ENCODE results near the gene GSTO2.
"Not testable (repeated sequence)": the region's sequence is repeated elsewhere in the genome, so short reads cannot be mapped to it uniquely, and the experiment has no call there.

The GSTO2 gene

DNA sequence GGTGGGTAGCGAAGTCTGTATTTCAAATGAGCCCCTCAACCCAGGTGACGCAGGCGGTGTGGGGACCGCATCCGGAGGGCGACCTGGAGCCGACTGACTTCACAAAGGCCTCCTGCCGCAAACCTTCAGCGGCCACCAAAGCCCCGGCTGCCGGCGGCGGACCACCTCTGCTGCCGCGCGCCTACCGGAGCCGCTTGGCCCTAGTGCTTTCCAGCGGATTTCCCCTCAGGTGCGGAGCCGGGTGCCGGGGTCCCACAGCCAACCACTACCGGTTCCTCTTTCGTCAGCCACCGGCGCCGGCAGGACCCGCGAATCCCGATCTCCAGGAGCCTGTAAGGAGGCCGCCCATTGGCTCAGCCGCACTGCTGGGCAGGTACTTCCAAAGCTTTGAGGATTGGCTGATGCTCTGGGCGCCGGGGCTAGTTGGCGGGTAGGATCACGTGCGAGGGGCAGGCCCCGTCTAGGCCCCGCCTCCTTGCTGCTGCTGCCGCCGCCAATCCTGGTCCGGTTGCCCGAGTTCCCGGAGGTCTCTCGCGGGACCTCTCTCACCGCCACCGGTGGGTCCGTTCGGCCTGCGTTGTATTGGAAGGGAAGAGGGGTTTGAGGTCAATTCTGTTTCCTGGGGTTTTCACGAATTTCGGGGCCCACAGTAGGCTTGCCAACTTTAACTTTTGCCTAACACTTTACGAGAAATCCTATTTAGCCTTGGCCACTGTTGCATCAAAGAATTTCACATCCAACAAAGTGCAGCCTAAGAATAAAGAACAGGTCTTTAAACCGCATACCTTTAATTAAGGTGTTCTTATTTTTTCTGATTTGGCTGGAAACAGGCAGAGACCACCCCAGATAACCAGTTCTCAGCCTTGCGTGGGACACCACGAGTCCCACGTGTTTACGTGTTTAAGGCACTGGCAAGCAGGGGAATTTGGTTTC is at the start of gene GSTO2:
TSS of gene GSTO2 (plus strand) at position 472 of the 933 bp plus-strand sequence. CDS start 5,732 bp downstream, outside the sequence.
- DNase-seq: peak; percentile 97

DNA sequence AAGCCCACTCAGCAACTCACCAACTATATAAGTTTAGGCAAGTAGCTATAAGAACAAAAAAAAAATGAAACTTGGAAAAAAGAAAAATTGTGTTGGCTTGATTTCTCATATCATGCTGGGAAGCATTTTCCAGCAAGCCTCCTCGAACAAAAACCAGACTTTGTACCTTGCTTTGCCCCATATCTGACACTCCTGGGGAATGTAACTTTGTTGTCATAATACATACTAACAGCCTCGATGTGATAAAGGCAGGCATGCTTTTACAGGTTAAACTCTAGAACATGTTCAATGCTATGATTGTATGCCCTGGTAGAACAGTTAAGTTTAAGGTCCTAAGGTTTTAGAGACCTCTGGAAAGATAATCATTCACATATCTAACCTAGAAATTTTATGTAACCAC is 48.5 kb upstream of the GSTO2 start:
- no peak for DNase-seq

DNA sequence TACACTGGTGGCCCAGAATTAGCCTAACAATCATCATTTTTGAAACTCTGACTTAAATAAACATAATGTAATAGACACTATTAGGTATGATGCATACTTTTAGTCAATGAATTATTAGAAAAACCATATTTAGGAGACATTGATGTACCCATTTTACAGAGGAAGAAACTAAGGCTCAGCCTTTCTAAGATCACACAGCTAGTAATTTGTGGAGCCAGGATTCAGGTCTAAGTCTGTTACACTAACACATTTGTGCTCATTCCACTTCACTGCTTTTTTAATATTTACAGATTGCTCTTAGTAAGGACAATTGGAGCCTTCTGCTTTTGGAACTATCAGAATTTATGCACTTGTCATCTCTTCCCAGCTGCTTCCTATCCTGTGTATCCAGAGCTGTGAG is 45.7 kb upstream of the GSTO2 start:
- DNase-seq: no peak

DNA sequence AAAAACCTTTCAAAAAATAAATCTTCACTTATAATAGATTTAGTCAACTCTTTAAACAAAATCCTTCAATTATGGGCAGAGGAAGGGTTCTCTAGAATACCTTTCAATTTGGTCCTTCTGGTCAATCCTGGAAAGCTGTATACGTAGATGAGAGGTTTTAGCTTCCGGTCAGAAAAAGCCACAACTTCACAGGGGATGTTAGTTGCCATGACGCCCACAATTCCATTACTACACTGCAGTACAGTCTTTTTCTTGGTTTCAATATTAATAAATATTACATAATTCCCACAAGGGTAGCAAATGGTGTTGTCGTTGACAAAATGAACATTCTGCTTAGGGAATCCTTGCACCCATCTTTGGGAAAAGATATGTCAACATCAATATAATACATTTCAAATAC is 38.5 kb upstream of the GSTO2 start:
- no peak for DNase-seq

DNA sequence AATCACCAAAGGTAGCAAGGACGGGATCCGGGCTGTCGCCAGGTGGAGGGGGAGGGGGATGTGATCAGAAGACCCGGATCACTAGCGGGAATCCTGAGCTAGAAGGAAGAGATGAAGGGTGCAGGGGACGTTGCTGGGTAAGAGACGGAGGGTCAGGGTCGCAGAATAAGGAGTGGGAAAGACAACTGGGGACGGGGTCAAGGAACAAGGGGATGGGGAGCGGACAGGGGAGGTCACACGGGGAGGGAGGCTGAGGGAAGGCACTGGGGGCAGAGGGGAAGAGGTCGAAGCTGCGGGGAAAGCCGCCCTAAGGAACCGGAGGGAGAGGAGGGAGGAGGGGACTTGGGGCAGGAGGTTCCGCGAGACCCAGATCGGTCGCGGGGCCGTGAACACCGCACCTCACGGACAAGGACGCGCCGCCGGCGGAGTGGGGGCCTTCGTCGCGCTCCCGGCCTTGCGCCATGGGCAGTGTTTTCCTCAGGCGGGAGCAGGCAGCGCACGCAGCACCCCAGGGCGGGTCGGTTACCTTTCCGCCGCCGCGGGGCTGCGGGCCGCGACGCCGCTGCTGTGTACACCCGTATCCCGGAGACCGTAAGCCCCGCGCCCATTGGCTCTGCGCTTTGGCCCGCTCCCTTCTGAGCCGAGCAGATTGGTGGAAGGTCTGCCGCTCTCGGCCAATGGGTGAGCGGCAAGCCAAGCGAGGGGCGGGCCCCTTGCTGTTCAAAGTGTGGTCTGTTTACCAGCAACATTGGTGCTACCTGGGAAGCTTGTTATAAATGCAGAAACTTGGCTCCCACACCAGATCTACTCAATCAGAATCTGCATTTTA is 37.0 kb upstream of the GSTO2 start, which contains the start of gene CFAP43:
TSS of gene CFAP43 (minus strand) at position 581 of the 829 bp plus-strand sequence. CDS start at position 463, 118 bp downstream.
- no peak for DNase-seq

DNA sequence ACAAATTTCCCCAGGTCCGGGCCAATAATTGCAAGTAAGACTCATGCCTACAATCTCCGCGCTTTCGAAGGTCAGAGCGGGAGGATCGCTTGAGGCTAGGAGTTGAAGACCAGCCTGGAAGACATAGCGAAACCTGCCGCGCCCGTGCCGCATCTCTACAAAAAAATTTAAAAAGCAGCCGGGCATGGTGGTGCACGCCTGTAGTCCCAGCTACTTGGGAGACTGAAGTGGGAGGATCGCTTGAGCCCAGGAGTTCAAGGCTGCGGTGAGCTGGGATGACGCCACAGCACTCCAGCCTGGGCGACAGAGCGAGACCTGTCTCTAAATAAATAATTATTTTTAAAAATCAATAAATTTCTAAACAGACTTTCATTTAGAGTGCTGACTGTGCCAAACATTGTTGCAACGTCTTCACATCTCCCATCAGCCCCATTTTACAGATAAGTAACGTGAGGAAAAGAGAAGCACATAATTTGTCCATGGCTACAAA is 36.3 kb upstream of the GSTO2 start:
- no peak for DNase-seq

DNA sequence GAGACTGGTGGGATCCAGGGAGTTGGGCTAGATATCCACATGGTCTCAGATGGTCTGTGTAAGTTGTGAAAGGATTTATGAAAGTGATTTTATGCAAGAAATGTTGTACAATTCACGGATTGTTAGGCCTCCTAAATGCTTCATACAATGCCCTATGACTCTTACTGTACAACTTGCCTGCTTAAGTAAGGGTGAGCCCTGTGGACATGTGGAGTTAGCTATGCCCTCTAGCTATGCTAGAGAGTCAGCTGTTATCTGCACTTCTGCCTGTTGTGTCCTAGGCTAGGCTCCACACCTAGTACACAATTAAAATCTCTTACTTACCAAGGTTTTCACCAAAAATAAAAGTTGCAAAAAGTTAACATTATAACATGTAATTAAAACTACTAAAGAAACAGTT is 35.2 kb upstream of the GSTO2 start:
- DNase-seq: no peak

DNA sequence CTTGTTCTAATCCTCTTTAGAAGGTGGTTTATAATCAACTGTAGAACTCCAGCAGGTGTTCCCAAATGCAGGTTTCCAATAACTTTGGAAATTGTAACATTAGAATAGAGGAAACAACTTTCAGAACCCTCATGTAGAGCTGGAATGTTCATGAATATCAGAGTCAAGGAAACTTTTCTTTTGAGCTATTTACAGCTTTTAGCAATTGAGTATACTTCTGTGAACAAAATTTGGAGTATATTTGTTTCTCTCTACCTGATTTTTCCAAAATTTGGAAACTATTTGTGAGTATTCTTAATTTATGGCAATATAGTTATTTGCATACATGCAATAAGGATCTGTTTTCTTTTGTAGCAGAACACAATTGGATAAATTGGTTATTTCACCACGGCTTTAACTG is 34.0 kb upstream of the GSTO2 start:
- no peak for DNase-seq

DNA sequence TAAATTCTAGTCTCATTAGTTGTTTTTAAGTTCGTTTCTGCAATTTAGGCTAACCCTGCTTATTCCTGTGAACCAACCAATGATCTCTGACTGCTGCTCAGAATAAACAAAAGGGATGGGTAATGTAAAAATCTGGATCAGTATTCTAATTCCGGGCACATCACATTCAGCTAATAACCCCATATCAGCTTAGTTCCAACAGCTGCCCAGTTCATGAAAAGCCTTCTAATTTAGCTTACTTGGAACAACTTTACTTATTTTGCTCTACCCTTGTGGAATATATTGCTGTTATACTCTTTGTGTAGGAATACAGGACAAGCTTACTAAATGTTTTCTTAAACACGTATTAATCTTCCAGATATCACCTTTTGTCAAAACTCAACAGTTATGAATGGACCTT is 33.2 kb upstream of the GSTO2 start:
- DNase-seq: no peak

DNA sequence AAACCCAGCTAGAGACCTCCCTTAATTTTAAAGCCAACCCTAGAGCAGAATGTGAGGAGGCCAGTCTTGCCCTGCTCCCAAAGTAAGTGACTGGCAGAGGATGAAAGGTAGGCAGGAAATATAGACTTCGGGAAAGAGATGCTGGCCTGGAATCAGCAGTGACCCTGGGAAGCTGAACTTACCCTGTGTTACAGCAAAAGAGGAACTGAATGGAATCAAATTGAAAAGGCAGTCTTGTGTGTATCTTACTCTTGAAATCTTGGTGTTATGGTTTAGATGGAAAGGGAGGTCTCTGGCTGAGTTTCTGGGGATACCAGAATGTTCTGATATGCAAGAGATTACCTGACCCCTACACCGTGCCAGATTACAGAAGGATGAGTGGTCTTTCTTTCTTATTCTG is 28.9 kb upstream of the GSTO2 start:
- DNase-seq: no peak

DNA sequence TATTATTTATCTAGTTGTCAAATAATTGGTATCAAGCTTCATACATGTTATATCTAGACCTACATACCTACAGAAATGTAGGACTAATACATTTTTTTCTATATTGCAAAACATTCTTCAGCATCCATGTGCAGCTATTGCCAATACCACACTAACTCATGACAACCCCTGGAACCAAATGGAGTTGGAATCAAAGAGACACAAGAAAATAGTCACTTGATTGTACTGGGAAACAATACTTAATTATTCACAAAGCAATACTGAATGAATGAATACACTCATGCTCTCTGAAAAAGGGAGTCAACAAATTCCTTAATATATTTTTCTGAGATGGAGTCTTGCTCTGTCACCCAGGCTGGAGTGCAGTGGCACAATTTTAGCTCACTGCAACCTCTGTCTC is 26.4 kb upstream of the GSTO2 start:
- no peak for DNase-seq

DNA sequence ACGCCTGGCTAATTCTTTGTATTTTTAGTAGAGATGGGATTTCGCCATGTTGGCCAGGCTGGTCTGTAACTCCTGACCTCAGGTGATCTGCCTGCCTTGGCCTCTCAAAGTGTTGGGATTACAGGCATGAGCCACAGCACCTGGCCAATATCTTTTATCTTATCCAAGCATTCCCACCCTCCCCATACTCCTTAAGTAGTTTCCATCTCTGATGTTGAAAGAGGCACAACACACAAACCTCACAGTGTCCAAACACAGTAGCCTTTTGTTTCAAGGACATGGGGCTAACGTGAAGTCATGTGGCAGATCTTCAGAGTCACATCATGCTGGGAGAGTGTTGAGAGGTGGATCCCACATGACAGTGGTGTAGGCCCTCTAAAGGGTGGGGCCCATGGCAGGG is 26.0 kb upstream of the GSTO2 start:
- not testable (repeated sequence) for DNase-seq

DNA sequence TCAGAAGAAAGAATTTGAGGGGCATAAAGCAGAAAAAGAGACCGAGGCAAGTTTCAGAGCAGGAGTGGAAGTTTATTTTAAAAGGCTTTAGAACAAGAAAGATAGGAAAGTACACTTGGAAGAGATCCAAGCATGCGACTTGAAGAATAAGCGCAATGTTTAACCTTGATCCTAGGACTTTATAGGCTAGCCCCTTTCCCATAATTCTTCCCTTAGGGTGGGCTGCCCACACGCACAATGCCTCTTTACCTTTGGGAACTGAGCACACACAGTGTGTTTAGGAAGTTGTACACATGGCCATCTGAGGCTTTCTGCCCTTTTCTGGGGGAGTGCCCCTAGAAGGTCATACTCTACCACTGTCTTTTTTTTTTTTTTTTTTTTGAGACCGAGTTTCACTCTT is 25.5 kb upstream of the GSTO2 start:
- DNase-seq: no peak

DNA sequence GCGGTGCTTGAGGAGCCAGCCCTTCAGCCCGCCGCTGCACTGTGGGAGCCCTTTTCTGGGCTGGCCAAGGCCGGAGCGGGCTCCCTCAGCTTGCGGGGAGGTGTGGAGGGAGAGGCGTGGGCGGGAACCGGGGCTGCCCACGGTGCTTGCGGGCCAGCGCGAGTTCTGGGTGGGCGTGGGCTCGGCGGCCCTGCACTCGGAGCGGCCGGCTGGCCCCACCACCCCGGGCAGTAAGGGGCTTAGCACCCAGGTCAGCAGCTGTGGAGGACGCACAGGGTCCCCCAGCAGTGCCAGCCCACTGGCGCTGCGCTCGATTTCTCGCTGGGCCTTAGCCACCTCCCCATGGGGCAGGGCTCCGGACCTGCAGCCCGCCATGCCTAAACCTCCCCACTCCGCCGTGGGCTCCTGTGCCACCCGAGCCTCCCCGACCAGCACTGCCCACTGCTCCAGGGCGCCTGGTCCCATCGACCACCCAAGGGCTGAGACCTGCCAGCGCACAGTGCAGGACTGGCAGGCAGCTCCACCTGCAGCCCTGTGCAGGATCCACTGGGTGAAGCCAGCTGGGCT is 23.8 kb upstream of the GSTO2 start:
- DNase-seq: no peak

DNA sequence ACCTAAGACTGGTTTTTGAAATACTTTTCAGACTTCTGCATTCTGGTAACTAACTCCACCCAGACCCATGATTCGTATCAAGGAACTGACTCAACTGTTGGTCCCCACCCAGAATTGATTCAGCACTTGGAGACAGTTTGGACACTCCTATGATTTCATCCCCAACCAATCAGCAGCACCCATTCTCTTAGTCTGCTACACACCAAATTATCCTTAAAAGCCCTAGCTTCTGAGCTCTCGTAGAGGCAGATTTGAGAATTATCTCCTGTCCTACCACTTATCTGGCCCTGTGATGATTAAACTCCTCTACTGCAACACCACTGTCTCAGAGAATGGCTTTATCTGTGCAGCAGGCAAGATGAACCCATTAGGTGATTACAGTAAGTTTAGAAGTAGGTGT is 22.0 kb upstream of the GSTO2 start:
- DNase-seq: no peak

DNA sequence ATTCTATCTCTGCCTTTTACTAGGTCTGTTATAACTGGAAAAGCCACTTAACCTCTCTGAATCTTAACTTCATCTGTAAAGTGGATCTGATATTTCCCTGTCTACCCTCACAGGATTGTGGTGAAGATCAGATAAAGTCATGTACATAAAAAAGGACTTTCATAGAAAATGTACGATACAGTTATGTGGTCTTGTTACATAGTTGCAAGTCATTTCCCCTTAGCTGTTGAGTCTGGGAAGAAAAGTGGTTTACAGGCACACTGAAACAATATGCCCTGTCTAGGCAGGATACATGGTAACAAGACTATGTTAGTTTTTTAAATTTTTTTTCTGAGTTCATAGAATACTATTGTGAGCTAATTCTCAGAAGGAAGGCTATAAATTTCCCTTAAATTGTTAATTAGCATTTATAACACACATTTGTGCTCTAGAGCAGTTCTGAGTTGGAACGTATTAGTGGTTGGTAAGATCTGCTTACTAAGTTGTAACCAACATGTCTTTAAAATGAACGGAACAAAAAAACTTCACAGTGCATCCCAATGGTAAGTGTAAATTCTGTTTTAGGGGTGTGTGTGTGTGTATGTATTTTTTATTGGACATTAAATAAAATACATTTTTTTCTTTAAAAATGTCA is 21.4 kb upstream of the GSTO2 start:
- DNase-seq: no peak

DNA sequence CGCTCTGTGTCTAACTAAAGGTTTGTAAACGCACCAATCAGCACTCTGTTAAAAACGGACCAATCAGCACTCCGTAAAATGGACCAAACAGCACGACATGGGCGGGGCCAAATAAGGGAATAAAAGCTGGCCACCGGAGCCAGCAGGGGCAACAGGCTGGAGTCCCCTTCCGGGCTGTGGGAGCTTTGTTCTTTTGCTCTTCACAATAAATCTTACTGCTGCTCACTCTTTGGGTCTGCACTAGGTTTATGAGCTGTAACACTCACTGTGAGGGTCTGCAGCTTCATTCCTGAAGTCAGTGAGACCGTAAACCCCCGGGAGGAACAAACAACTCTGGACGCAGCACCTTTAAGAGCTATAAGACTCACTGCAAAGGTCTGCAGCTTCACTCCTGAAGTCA is 20.1 kb upstream of the GSTO2 start:
- not testable (repeated sequence) for DNase-seq

DNA sequence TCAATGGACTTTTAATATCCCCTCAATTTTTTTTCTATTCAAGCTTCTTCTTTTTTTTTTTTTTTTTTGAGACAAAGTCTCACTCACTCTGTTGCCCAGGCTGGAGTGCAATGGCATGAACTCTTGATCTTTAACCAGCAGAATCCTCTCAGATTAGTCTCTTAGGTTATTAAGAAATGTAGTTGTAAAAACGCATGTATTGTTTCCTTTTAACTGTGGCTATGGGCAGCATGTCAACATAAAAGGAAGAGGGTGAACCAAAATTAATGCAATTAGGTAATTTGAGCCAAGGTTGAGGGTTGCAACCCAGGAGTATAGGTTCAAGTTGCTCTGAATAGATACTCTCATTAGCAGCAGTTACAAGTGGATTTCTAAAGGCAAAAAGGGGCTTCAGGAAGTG is 18.6 kb upstream of the GSTO2 start:
- DNase-seq: no peak

DNA sequence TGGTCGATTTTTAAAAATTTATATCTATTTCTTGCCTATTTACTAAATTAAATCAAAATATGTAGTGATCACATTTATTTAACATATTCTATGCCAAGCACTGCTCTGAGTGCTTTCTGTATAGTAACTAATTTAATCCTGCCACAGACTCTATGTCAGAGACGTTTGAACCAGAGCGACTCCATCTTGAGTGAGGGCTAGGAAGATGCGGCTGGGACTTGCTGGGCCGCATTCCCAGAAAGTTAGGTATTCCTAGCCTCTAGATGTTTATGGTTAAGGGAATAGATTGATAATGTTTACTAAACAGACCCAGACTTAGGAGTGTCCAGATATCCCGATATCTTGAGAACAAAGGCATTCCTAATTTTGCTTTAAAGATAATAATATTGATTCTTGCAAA is 17.5 kb upstream of the GSTO2 start:
- no peak for DNase-seq

DNA sequence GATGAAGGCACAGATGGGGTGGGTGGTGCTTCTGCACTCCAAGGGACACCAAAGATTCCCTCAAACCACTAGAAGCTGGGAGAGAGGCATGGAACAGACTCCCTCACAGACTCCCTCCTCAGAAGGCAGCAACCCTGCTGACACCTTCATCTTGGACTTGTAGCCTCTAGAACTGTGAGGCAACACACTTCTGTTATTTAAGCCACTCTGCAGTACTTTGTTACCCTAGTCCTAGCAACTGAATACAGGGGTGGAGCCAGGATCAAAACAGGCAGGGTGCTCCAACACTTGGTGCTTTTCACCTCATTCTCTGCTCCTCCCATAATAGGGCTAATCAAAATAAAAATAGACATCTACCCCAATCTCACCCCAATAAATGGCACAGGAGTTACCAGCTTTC is 16.6 kb upstream of the GSTO2 start:
- DNase-seq: no peak

DNA sequence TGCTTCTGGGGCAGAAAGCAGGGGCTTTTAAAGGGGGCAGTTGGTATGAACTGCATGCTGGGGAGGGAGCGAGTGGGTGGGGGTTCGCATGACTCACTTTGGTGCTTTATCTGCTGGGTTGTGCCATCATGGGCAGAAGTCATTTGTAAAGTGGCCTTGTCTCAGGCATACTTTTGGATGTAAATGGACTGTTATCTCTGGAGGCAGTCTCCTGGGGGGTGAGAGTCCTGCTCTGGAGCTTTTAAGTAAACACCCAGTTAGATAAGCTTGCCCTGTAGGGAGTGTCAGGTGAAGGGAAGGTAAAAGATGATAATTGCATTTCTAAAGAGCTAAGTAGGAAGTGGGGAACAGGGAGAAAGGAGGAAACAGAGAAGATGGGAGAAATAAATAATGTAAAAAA is 15.9 kb upstream of the GSTO2 start:
- no peak for DNase-seq

DNA sequence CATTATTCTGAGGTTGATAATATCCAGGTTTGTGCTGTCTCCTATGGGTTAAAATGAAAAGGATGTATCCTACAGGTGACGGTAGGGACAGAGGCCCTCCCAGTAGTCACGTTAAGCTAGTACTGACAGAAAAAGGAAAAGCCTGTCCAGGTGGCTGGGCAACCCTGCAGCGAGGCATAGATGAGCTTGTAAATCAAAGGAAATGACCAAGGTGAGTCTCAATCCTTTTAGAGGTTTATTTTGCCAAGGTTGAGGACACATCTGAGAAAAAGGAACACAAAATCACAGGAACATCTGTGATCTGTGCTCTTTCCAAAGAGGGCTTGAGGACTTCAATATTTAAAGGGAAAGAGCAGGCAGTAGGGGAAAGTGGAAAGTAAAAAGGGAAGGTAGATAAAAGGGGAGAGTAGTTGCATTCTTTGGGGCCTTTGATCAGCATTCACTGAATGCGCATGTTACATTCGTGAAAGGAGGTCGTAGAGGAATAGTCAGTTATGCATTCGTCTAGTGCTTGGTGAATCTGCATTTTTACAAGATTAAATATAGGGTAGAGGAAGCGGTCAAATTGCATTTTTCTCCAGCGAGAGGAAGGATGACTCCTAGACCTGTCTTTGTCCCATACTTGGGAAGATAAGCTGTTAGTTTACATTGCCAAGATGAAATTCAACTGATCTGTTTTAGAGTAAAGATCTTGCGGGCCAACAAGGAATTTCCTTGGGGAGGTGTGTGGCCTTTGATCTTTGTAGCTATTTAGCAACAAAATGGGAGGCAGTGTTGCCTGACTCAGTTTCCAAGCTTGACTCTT is 15.2 kb upstream of the GSTO2 start:
- DNase-seq: no peak

All from NK-92 treated with Interleukin-12 subunit alpha and Interleukin-12 subunit beta, amount 100 ng/mL, for 24 hours (cell line).